ENCODE measurements around the gene DUSP8.

DUSP8 gene

GRCh38 chr11:1557904-1558774 lies 13.9 kb downstream of the DUSP8 start:
- no peak overlapping the region for H3K27ac ChIP-seq (ENCODE audit: low read depth, low read length)
- H3K27me3 ChIP-seq (ENCODE audit: insufficient read depth, low read length): peaks cover 37% of the 10 kb centered on the region
- H3K9me3 ChIP-seq (ENCODE audit: insufficient read depth, low read depth, low read length): no peaks in the 10 kb centered on the region
- no peak overlapping the region for H3K9ac ChIP-seq (ENCODE audit: low read depth, low read length)
- no peaks in the 10 kb centered on the region for H3K36me3 ChIP-seq (ENCODE audit: insufficient read depth, low read length)
- no peak overlapping the region for H3K4me3 ChIP-seq (ENCODE audit: low read length)
- 76% methylated on average over 29 of the region's 29 CpGs for WGBS
- H3K4me1 ChIP-seq (ENCODE audit: insufficient read depth, low read length): peaks cover 19% of the 10 kb centered on the region

- no peak overlapping the region for H3K27ac ChIP-seq (ENCODE audit: low read depth, low read length)
- no peak overlapping the region for H3K4me3 ChIP-seq (ENCODE audit: low read length)
- H3K4me1 ChIP-seq (ENCODE audit: insufficient read depth, low read length): peaks cover 19% of the 10 kb centered on the region
- H3K9ac ChIP-seq (ENCODE audit: low read depth, low read length): no peak overlapping the region
- H3K27me3 ChIP-seq (ENCODE audit: insufficient read depth, low read length): peaks cover 42% of the 10 kb centered on the region
- 91% methylated on average over 74 of the region's 74 CpGs for WGBS
- H3K9me3 ChIP-seq (ENCODE audit: insufficient read depth, low read depth, low read length): no peaks in the 10 kb centered on the region
- H3K36me3 ChIP-seq (ENCODE audit: insufficient read depth, low read length): no peaks in the 10 kb centered on the region
These were observed 14.8 kb downstream of the DUSP8 start for GRCh38 chr11:1557051-1557884.

- Histone ChIP-seq H3K9me3 (ENCODE audit: insufficient read depth, low read depth, low read length) (no peaks in the 10 kb centered on the region), H3K36me3 (ENCODE audit: insufficient read depth, low read length) (no peaks in the 10 kb centered on the region), H3K4me1 (ENCODE audit: insufficient read depth, low read length) (peaks cover 19% of the 10 kb centered on the region), H3K9ac (ENCODE audit: low read depth, low read length) (no peak overlapping the region), H3K27ac (ENCODE audit: low read depth, low read length) (no peak overlapping the region), H3K27me3 (ENCODE audit: insufficient read depth, low read length) (peaks cover 44% of the 10 kb centered on the region), H3K4me3 (ENCODE audit: low read length) (no peak overlapping the region; the same call in 1 of the 2 replicates)
- 71% methylated on average over 63 of the region's 63 CpGs for WGBS
These were observed 15.7 kb downstream of the DUSP8 start for GRCh38 chr11:1556278-1556902.

GRCh38 chr11:1555713-1556153 lies 16.3 kb downstream of the DUSP8 start:
- Histone ChIP-seq H3K27me3 (ENCODE audit: insufficient read depth, low read length) (peaks cover 44% of the 10 kb centered on the region), H3K9ac (ENCODE audit: low read depth, low read length) (no peak overlapping the region), H3K9me3 (ENCODE audit: insufficient read depth, low read depth, low read length) (no peaks in the 10 kb centered on the region), H3K4me3 (ENCODE audit: low read length) (no peak overlapping the region), H3K27ac (ENCODE audit: low read depth, low read length) (no peak overlapping the region), H3K4me1 (ENCODE audit: insufficient read depth, low read length) (peaks cover 19% of the 10 kb centered on the region), H3K36me3 (ENCODE audit: insufficient read depth, low read length) (no peaks in the 10 kb centered on the region)
- 54% methylated on average over 9 of the region's 9 CpGs for WGBS

GRCh38 chr11:1554981-1555712 lies 16.9 kb downstream of the DUSP8 start:
- WGBS: 87% methylated on average over 13 of the region's 13 CpGs
- Histone ChIP-seq H3K4me3 (ENCODE audit: low read length) (no peak overlapping the region), H3K36me3 (ENCODE audit: insufficient read depth, low read length) (no peaks in the 10 kb centered on the region), H3K9ac (ENCODE audit: low read depth, low read length) (no peak overlapping the region), H3K27me3 (ENCODE audit: insufficient read depth, low read length) (peaks cover 46% of the 10 kb centered on the region), H3K27ac (ENCODE audit: low read depth, low read length) (no peak overlapping the region), H3K4me1 (ENCODE audit: insufficient read depth, low read length) (peaks cover 19% of the 10 kb centered on the region), H3K9me3 (ENCODE audit: insufficient read depth, low read depth, low read length) (no peaks in the 10 kb centered on the region)

- no peak overlapping the region for H3K27ac ChIP-seq (ENCODE audit: low read depth, low read length)
- no peak overlapping the region for H3K4me3 ChIP-seq (ENCODE audit: low read length)
- H3K9ac ChIP-seq (ENCODE audit: low read depth, low read length): no peak overlapping the region
- H3K4me1 ChIP-seq (ENCODE audit: insufficient read depth, low read length): peaks cover 11% of the 10 kb centered on the region
- H3K27me3 ChIP-seq (ENCODE audit: insufficient read depth, low read length): peaks cover 57% of the 10 kb centered on the region
- no peaks in the 10 kb centered on the region for H3K36me3 ChIP-seq (ENCODE audit: insufficient read depth, low read length)
- 58% methylated on average over 17 of the region's 20 CpGs for WGBS
- H3K9me3 ChIP-seq (ENCODE audit: insufficient read depth, low read depth, low read length): no peaks in the 10 kb centered on the region
These were observed 18.1 kb downstream of the DUSP8 start for GRCh38 chr11:1553808-1554594.

GRCh38 chr11:1549338-1550330 lies 22.4 kb downstream of the DUSP8 start:
- Histone ChIP-seq H3K9ac (ENCODE audit: low read depth, low read length) (no peak overlapping the region), H3K36me3 (ENCODE audit: insufficient read depth, low read length) (no peaks in the 10 kb centered on the region), H3K27ac (ENCODE audit: low read depth, low read length) (no peak overlapping the region), H3K4me3 (ENCODE audit: low read length) (no peak overlapping the region), H3K4me1 (ENCODE audit: insufficient read depth, low read length) (no peaks in the 10 kb centered on the region; the same call in 1 of the 2 replicates), H3K27me3 (ENCODE audit: insufficient read depth, low read length) (peaks cover 70% of the 10 kb centered on the region), H3K9me3 (ENCODE audit: insufficient read depth, low read depth, low read length) (no peaks in the 10 kb centered on the region)
- 79% methylated on average over 13 of the region's 13 CpGs for WGBS

- no peaks in the 10 kb centered on the region for H3K9me3 ChIP-seq (ENCODE audit: insufficient read depth, low read depth, low read length)
- 15% methylated on average over 30 of the region's 34 CpGs for WGBS
- H3K27ac ChIP-seq (ENCODE audit: low read depth, low read length): no peak overlapping the region
- H3K4me3 ChIP-seq (ENCODE audit: low read length): peak overlapping the region; percentile 44
- H3K4me1 ChIP-seq (ENCODE audit: insufficient read depth, low read length): no peaks in the 10 kb centered on the region
- no peak overlapping the region for H3K9ac ChIP-seq (ENCODE audit: low read depth, low read length)
- peaks cover 75% of the 10 kb centered on the region for H3K27me3 ChIP-seq (ENCODE audit: insufficient read depth, low read length)
- H3K36me3 ChIP-seq (ENCODE audit: insufficient read depth, low read length): no peaks in the 10 kb centered on the region
These were observed 23.6 kb downstream of the DUSP8 start for GRCh38 chr11:1548221-1549070.

Data from HUES64 (cell line).